Gastroesophageal sphincter (tissue), 3 donors: ENCODE measurements around the gene CPNE8.

Source experiments
- POLR2A ChIP-seq, 2 donors: fragments of 450-650 bp; IDR thresholded peaks; one replicate each; pipeline ENCODE4 v1.6.1; 2017; ENCODE audit warnings: antibody characterized with exemption in 2 of 2, mild to moderate bottlenecking in 2 of 2, moderate library complexity in 1 of 2
- POLR2AphosphoS5 ChIP-seq: sonication (generic); formaldehyde crosslinking; IDR thresholded peaks from one replicate; pipeline ENCODE4 v1.6.1; 2017; ENCODE audit warnings: antibody characterized with exemption
- TF ChIP-seq, protein P1 (sequence below), 4 experiments: fragments of 200-600 bp in 2 of 4; fragments of 450-650 bp in 2 of 4; sonication (generic) in 1 of 4; IDR thresholded peaks; one replicate each; pipeline ENCODE4 v1.5.1; 2017 to 2019; ENCODE audit warnings: antibody characterized with exemption in 4 of 4, mild to moderate bottlenecking in 2 of 4, moderate library complexity in 2 of 4

- TF ChIP-seq POLR2A (IDR thresholded peaks at IDR 0.05) (no peak), POLR2AphosphoS5 (no peak)
- TF ChIP-seq, protein P1, sequence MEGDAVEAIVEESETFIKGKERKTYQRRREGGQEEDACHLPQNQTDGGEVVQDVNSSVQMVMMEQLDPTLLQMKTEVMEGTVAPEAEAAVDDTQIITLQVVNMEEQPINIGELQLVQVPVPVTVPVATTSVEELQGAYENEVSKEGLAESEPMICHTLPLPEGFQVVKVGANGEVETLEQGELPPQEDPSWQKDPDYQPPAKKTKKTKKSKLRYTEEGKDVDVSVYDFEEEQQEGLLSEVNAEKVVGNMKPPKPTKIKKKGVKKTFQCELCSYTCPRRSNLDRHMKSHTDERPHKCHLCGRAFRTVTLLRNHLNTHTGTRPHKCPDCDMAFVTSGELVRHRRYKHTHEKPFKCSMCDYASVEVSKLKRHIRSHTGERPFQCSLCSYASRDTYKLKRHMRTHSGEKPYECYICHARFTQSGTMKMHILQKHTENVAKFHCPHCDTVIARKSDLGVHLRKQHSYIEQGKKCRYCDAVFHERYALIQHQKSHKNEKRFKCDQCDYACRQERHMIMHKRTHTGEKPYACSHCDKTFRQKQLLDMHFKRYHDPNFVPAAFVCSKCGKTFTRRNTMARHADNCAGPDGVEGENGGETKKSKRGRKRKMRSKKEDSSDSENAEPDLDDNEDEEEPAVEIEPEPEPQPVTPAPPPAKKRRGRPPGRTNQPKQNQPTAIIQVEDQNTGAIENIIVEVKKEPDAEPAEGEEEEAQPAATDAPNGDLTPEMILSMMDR (IDR thresholded peaks at IDR 0.05) = no peak
These were observed 144.3 kb downstream of the CPNE8 start for GRCh38 chr12:38761111-38761510.
